ENCODE results near the gene LRRC37A. TPM values are rescaled to one million over a fixed set of nuclear protein-coding genes. Genes with fewer than 3 reads are reported as not detected.
"Not testable (repeated sequence)": the region's sequence is repeated elsewhere in the genome, so short reads cannot be mapped to it uniquely, and the experiment has no call there.

LRRC37A gene
- 1 to 10 TPM; 2.0 to 4.4 (median 3.4) TPM for polyA plus RNA-seq (ENCODE audit: insufficient read length in 4 of 4)

DNA sequence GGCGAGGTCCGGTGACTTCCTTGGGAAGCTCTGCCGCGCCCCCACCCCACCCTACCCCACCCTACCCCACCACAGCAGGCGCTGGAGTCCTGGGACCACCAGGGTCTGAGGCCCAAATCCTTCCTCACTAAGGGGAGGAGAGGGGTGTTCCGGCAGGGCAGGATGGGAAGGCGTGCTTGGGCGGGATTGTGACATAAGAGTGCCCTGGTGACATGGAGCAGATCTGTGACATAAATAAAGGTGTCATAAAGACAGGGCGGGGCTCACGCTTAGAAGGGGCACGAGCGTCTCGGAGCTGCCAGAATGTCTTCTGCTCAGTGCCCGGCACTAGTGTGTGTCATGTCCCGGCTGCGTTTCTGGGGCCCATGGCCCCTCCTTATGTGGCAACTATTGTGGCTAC lies at the start of gene LRRC37A:
Gene LRRC37A (plus strand): TSS at position 301 of the 400 bp plus-strand sequence. CDS start 3 bp downstream, at position 304.
- not testable (repeated sequence) for DNase-seq (ENCODE audit: low read depth in 4 of 4, low spot score in 3 of 4)

DNA sequence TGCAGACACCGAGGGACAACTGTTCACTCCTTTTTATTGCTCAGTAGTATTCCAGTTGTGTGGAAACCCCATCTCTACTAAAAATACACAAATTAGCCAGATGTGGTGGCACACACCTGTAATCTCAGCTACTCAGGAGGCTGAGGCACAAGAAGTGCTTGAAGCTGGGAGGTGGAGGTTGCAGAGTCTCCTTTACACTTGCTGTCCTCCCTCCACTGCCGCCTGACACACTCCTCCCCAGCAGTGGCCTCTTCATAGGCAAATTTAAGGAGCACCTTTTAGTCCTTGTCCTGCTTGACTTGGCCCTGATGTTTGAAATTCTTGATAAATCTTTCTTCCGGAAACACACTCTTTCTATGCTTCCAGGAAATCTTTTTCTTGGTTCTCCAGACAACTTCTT lies 45.8 kb upstream of the LRRC37A start:
- not testable (repeated sequence) for DNase-seq (ENCODE audit: low read depth in 4 of 4, low spot score in 3 of 4)

DNA sequence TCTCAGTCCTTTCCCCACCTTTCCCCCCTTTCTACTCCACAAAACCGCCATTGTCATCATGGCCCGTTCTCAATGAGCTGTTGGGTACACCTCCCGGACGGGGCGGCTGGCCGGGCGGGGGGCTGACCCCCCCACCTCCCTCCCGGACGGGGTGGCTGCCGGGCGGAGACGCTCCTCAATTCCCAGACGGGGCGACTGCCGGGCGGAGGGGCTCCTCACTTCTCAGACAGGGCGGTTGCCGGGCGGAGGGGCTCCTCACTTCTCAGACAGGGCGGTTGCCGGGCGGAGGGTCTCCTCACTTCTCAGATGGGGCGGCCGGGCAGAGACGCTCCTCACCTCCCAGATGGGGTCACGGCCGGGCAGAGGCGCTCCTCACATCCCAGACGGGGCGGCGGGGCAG lies 42.1 kb upstream of the LRRC37A start:
- DNase-seq (ENCODE audit: low read depth in 4 of 4, low spot score in 3 of 4): not testable (repeated sequence)

DNA sequence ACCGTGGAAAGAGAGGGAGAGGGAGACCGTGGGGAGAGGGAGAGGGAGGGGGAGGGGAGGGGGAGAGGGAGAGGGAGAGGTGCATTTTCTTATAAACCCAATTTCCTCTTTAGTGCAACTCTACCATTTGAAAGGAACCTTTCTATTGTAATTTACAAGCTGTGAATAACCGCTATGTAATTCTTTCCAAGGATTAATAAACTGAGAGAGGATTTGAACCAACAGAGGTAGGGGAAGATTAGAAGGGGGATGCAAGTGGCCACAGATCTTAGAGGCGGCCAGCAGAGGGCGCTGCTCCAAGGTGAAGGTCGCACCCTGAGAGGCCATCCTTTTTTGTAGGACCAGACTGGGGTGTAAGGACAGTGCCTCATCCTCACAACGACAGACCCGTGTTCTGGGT lies 41.2 kb upstream of the LRRC37A start:
- not testable (repeated sequence) for DNase-seq (ENCODE audit: low read depth in 4 of 4, low spot score in 3 of 4)

DNA sequence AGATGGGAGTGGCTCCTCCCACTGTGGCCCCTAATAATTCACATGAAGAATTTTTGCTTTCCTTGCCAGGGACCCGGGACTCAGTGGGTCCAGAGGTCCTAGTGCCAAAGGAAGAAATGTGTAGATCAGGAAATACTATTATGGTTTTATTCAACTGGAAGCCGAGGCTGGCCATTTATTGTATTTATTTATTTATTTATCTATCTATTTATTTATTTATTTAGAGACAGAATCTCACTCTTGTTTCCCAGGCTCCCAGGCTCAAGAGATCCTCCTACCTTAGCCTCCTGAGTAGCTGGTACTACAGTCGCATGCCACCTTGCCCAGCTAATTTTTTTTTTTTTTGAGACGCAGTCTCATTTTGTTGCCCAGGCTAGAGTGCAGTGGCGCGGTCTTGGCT lies 40.7 kb upstream of the LRRC37A start:
- DNase-seq (ENCODE audit: low read depth in 4 of 4, low spot score in 3 of 4): not testable (repeated sequence)

DNA sequence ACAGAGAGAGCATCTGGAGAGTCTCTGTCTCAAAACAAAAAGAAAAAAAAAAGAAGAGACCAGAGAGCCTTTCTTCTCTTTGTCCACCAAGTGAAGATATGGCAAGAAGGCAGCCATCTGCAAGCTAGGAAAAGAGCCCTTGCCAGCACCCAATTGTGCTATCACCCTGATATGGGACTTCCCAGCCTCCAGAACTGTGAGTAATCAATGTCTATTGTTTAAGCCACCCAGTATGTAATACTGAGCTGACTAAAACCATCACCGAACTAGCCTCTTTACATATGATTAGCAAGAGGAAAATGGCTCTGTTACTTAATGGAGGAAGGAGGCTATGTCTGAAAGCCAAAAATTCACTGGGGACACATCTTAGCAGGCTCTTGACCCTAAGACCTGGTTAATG lies 38.6 kb upstream of the LRRC37A start:
- not testable (repeated sequence) for DNase-seq (ENCODE audit: low read depth in 4 of 4, low spot score in 3 of 4)

DNA sequence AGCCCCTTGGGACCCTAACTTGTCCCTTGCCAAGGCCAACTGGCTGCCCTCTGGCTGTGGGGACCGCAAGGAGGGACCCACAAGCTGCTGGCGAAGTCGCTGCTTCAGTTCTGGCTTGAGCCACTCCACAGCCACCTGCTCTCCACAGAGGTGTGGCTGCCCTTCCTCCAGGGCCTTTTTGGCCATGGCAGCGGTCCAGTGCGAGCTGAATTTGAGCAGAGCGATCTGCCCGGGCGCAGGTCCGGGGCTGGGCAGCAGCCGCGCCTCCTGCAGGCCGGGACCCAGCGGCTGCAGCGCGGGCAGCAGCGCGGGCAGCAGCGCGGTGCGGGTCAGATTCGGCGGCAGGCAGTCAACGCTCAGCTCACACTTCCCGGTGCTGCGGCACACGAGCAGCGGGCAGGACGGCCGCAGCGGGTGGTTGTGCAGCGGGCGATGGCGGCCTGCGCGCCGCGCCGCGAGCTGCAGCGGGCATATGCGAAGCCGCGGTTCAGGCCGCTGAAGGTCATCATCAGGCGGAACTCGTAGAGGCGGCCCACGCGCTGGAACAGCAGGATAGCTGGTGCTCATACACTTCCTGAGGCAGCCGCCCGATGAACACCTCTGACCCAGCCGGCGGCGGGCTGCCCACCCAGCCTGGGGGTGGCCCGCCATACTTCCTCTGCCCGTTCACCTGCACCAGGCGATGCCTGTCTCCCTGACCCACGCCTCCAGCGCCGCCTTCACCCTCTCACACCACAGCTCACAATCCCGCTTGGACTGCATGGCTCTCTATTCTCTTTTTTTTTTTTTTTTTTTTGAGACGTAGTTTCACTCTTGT lies 34.9 kb upstream of the LRRC37A start:
- DNase-seq (ENCODE audit: low read depth in 4 of 4, low spot score in 3 of 4): not testable (repeated sequence)

DNA sequence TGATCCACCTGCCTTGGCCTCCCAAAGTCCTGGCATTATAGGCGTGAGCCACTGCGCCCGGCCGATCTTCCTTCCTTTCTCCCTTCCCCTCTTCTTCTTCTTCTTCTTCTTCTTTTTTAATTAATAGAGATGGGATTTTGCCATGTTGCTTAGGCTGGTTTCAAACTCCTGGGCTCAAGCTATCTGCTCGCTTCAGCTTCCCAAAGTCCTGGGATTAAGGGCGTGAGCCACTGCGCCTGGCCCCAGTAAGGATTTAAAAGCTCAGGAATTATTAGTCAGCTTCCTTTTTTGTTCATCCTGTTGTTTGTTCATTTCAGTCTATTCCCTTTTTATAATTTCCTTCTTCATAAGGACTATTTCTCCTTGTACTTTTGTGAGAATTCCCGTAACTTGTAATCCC lies 32.7 kb upstream of the LRRC37A start:
- no peak for DNase-seq (ENCODE audit: low read depth in 4 of 4, low spot score in 3 of 4)

DNA sequence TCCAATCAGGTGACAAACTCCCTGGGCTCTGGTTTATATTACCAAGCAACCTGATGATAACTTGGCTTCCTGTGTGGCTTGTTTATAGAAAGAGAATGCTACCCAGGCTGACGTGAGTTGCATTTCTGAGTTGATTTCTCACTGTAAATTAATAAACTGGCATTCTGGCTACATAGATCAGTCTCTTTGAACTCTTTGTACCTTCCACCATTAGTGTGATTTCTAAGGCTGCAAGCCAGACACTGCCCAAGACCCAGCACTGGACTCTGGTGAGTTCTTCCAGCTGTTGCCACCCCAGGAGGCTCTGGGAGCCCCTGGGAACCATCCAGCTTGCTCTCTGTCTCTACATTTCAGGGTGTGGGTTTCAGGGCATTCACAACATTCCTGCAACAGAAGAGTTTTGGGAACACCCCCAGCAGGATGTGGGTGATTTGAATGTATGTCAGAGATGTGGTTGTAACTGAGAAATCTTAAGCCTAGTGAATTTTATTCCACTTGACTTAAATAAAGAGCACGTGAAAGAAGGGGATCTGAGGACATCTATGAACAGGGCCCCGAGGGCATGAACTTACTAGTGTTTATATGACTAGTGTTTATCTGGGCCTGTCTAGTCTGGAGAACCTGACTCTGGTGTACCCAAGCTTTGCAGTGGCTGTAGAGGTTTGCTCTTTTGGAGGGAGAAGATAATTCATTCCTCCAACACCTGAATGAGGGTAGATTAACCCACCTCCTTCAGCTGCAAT lies 30.3 kb upstream of the LRRC37A start:
- no peak for DNase-seq (ENCODE audit: low read depth in 4 of 4, low spot score in 3 of 4)

DNA sequence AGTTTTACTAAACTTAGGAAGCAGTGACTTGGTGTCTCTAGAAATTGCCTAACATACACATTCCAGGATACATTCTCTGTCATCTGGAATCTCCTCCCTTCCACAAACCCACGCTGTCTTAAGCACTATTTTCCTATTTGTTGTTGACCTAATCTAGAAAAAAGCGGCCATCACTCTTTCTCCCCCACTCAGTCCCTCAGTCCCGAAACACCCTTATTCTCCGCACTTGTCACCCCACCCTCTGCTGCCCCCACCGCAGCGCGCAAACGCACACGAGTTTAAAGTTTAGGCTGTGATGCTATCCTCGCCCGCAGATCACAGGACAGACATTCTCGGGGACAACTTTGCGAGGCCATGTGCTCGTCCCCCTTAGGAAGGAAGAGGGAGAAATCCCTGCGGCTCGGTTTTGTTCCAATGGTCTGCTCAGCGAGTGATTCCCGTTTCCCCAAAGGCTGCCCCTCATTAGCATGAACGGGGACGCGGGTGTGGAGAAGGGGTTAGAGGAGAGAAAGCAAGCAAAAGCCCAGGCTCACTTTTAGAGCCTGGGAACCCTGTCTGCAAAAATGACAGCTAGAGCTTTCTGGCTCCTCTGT lies 28.8 kb upstream of the LRRC37A start:
- DNase-seq (ENCODE audit: low read depth in 4 of 4, low spot score in 3 of 4): not testable (repeated sequence)

DNA sequence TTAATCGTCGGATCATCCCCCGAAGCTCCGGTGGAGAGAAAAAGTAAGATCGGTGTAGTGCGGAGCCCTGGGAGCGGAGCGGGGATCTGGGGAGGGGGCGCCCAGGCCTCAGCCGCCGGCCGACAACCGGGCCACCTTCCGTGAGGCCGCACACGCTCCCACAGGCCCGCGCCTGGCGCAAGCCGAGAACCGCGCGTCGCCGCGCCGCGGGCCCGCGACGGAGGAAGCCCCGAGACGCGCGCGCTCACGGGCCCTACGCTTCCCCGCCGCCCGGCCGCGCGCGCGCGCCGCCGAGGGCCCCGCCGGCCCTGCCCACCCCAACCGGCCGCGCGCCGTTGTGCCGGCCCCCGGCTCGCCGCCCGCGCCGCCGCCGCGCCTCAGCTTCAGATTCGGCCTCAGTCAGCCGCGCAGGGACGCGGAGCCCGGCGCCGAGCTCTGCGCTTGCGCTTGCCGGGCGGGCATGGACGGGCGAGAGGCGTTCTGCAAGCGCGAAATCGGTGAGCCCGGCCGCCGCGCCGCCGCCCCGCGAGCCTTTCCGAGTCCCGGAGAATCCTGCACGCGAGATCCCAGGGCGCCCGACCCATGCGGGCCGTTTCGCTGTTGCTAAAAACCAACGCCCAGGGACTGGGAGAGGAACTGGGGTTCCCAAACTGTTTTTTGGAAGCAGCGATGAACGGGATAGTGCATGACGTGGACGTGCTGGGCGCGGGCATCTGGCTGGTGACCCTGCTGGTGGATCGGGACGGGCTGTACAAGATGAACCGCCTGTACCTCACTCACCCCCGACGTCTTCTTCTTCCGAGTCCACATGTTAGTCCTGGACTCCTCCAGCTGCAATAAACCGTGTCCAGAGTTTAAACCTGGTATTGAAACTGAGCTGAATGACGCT lies 28.0 kb upstream of the LRRC37A start:
- DNase-seq (ENCODE audit: low read depth in 4 of 4, low spot score in 3 of 4): peak; percentile 52 to 93 (median 80)

DNA sequence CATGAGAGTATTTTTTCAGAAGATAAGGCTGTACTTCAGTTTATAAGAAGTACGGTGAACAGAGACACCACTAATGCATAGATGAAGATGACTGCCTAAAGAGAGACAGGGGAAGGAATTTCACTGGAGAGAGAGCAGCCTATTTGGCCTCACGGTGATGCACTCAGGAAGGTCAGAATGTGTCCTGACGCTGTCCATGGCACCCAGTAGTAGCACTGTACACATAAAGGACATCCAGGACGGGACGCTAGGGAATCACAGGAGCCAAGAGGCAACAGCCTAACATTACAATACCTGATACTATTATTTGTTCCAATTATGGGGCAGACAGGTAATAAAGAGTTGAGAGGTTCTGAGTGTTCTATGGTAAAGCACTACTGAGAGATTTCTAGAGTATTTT lies 24.9 kb upstream of the LRRC37A start:
- DNase-seq (ENCODE audit: low read depth in 4 of 4, low spot score in 3 of 4): no peak

DNA sequence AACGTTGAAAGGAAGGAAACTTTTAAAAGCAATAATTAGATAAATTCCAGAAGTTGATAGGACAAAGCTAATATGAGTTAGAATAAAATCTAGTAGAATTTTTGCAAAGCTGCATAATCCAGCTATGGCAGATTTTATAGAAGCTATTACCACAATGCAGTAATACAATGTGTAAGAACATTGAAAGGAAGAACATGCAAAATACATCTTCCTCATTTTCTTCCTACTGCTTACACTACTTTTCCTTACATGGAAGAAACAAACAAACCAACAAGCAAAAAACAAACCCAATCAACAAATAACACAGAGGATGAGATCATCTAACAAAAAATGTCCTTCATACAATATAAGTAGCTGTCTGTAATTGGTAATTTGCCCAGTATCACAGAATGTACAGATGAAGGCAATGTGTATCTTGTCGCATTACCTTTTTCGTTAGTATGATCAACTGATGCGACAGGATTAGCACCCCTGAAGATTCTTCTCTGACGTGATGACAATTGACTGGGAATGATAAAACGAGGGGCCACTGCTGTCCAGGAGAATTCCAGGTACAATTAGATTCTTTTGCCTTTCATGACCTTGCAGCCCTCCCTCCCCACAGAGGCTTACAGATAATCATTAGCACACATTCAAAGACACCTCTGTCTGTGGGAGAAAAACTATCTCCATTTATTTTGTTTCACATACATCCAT lies 21.2 kb upstream of the LRRC37A start:
- no peak for DNase-seq (ENCODE audit: low read depth in 4 of 4, low spot score in 3 of 4)

DNA sequence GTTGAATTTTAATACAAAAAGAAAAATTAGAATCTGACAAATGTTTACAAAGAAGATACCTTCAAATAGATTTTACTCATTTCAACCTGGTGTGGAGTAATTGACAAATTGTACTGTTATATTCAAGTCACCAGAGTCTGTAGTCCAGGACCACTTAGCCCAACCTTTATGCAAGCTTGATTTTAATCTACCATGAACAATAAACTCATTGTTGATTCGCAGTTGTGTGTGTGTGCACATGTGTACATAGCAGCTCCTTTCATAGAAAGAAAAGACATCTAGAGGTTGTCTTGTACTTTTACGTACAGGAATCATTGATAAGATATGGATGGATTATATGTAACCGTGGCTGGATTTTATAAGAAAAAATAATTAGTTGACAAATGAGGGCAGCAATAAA lies 20.7 kb upstream of the LRRC37A start:
- DNase-seq (ENCODE audit: low read depth in 4 of 4, low spot score in 3 of 4): no peak

DNA sequence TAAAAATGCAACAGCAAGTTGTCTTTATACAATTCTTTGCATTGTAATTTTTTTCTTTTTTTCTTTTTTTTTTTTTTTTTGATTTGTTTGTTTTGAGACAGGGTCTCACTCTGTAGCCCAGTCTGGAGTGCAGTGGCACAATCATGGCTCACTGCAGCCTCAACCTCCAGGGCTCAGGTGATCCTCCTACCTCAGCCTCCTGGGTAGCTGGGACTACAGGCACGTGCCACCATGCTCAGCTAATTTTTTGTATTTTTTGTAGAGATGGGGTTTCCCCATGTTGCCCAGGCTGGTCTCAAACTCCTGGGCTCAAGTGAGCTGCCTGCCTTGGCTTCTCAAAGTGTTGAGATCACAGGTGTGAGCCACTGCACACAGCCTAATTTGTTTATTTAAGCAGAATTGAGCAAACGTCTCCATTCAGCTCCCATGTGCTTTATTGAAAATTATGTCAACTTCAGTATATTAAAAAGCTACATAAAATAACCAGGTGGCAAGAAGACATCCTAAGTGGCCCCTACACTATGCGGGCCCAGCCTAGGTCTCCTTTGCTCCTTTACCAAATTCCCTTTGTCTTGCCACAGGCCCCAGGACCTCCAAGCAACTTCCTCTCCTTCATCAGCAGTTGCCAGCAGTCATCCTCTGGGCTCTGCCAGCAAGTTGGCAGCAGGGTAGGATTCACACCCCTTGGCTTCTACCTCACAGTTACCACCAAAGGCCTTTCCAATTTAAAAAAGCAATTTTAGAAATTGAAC lies 18.0 kb upstream of the LRRC37A start:
- not testable (repeated sequence) for DNase-seq (ENCODE audit: low read depth in 4 of 4, low spot score in 3 of 4)

DNA sequence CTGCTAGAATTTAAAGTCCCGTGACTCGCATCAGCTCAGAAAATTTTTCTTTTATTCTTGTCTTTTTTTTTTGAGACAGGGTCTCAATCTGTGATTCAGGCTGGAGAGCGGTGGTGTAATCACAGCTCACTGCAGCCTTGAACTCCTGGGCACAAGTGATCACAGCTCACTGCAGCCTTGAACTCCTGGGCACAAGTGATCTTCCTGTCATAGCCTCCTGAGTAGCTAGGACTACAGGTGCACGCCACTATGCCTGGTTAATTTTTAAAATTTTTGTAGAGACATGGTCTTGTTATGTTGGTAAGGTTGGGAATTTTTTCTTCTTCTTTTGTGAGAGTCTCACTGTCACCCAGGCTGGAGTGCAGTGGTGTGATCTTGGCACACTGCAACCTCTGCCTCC lies 13.6 kb upstream of the LRRC37A start:
- DNase-seq (ENCODE audit: low read depth in 4 of 4, low spot score in 3 of 4): not testable (repeated sequence)

DNA sequence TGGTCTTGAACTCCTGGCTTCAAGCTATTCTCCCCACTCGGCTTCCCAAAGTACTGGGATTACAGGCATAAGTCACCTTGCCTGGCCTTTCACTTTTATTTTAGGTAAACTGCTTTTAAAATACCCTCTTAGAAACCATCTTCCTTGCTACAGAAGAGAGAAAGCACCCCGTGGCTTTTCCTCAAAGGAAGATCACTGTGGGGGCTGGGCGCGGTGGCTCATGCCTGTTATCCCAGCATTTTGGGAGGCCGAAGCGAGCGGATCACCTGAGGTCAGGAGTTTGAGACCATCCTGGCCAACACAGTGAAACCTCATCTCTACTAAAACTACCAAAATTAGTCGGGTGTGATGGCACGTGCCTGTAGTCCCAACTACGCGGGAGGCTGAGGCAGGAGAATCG lies 12.3 kb upstream of the LRRC37A start:
- DNase-seq (ENCODE audit: low read depth in 4 of 4, low spot score in 3 of 4): not testable (repeated sequence)

DNA sequence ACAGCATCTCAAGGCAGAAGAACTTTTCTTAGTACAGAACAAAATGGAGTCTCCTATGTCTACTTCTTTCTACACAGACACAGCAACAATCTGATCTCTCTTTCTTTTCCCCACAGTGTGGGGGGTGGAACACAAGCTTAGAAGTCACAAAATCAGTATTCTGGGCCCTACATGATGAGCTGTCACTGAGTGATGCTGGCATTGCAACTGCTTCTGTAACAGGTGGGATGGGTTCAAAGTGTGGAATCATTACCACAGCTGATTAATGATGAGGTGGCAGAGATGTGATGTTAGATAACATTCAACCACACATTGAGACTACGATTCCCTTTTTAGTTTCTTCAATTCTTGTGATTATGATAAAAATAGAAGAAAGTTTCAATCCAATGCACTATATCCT lies 10.5 kb upstream of the LRRC37A start:
- not testable (repeated sequence) for DNase-seq (ENCODE audit: low read depth in 4 of 4, low spot score in 3 of 4)

DNA sequence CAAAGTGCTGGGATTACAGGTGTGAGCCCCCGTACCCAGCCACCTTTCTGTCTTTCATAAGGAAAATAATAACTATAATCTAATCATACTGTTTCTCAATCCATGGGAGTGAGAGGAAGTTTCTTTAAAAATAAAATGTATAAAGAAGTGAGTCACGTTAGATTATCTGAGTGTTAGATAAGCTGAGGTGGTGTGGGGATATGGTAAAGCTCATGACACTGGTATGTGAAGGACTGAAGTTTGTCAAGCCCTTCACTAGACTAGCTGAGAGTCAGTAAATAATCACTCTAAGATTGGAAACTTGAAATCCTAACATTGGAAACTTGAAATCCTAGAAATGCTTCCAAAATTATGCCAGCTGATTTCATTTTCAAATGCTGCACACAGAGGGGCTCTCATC lies 9.4 kb upstream of the LRRC37A start:
- not testable (repeated sequence) for DNase-seq (ENCODE audit: low read depth in 4 of 4, low spot score in 3 of 4)

All from left renal pelvis (tissue), 4 donors.